GM13977 (cell line): ENCODE measurements around the gene EEF1E1.

Source experiments
- DNase-seq: peaks from one replicate; pipeline ENCODE4 v3.0.0; 2012; ENCODE audit warnings: low spot score
- in situ Hi-C: fragments of 300-500 bp; cut with MboI; formaldehyde crosslinking; loops from one replicate; pipeline ENCODE4 v1.12.0; 2022; ENCODE audit warnings: low sequenced_read_pairs, low pct_unique_long_range_greater_than_20kb, mixed read lengths, inconsistent platforms; ENCODE audit not compliant: unreplicated experiment
- TF ChIP-seq, protein P1 (sequence below): IDR thresholded peaks from 2 replicates; pipeline ENCODE4 v1.5.1; 2012; ENCODE audit warnings: mild to moderate bottlenecking, control low read depth; ENCODE audit not compliant: insufficient read depth; ENCODE audit errors: extremely low read depth, missing control alignments

EEF1E1 gene

DNA sequence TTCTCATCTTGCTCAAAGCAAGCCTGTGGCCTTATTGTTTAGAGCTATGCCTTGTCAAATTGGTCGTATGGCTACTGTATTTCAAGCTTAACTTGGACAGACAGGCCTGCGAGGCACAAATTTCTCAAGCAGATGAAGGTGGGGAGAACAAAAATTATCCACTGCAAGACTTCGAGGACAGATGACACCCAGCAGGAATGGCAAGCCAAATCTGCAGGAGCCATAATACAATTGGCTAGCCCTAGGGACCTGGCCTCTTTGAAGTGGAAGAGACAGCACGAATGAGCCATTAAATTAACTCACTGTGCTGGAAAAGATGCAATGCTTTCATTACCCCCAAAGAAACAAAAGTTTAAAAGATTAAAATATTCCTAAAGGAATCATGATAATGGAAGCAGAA lies 33.2 kb downstream of the EEF1E1 start:
- in situ Hi-C loops: no loop called here
- no peak for DNase-seq
- TF ChIP-seq, protein P1, sequence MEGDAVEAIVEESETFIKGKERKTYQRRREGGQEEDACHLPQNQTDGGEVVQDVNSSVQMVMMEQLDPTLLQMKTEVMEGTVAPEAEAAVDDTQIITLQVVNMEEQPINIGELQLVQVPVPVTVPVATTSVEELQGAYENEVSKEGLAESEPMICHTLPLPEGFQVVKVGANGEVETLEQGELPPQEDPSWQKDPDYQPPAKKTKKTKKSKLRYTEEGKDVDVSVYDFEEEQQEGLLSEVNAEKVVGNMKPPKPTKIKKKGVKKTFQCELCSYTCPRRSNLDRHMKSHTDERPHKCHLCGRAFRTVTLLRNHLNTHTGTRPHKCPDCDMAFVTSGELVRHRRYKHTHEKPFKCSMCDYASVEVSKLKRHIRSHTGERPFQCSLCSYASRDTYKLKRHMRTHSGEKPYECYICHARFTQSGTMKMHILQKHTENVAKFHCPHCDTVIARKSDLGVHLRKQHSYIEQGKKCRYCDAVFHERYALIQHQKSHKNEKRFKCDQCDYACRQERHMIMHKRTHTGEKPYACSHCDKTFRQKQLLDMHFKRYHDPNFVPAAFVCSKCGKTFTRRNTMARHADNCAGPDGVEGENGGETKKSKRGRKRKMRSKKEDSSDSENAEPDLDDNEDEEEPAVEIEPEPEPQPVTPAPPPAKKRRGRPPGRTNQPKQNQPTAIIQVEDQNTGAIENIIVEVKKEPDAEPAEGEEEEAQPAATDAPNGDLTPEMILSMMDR: no peak

DNA sequence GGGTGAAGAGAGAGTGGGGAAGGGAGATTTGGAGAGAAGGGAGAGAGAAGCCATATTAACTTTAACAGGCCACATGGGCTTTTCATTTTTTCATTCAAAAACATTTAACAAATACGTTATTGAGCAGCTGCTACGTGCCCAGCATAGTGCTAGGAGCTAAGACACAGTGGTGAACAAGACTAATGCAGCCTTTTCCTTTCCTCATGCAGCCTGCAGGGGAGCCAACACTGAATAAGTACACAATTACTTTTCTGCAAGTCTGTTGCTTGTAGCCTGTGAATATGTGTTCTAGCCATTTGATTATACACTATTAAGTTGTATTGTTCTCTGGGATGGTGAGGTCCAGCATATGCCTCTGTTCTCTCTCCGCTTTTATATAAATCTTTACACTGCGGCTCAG lies 36.2 kb downstream of the EEF1E1 start:
- DNase-seq: no peak
- TF ChIP-seq, protein P1: no peak
- in situ Hi-C loops: no loop called here

DNA sequence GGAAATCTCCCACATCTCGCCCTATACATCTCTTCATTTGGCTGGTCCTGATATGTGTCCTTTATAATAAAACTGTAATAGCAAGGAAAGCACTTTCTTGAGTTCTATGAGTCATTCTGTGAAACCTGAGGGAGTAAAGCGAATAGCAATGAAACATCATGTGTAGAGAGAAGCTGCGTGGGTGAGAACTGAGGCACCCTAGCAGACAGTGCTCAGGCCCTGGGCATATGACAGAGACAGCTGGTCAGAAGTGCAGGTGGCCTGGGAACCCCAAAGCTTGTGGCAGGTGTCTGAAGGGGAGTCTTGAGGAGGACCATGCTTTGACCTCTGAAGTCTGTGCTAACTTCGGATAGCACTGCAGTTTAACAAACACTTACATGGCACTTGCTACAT lies 36.8 kb downstream of the EEF1E1 start:
- in situ Hi-C loops: no loop called here
- TF ChIP-seq, protein P1: no peak
- DNase-seq: peak; percentile 51

DNA sequence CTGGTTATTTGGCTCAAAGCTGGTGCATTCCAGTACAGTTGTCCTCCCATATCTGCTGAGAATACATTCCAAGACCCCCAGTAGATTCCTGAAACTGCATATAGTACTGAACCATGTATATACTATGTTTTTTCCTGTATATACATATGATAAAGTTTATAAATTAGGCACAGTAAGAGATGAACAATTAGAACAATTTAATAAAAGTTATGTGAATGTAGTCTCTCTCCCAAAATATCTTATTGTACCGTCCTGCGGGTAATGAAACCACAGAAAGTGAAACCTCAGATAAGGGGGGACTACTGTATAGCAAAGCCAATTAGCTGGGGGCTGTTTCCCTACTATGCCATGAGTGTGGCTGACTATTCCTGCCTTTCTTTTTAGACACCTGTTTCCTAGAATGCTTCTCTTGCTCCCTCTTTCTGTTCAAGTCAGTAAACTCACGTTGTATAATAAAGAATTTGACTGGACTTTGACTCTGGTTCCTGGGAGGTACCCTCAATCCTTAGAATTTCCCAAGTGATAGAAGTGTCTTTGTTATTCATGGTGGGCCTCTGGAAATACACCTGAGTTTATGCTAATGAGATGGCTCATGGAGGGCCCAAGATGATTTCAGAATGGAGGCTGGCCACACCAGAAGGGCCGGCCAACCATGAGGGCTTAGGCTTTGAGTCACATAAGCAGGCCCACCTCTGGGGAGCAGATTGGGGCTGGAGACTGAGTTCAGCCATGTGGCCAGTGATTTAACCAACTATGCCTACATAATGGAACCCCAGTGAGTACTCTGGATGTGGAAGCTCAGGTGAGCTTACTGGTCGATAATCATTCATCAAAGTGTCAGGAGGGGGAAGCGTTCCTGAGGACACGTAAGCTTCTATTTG lies 37.5 kb downstream of the EEF1E1 start:
- in situ Hi-C loops: no loop called here
- DNase-seq: no peak
- TF ChIP-seq, protein P1: no peak

DNA sequence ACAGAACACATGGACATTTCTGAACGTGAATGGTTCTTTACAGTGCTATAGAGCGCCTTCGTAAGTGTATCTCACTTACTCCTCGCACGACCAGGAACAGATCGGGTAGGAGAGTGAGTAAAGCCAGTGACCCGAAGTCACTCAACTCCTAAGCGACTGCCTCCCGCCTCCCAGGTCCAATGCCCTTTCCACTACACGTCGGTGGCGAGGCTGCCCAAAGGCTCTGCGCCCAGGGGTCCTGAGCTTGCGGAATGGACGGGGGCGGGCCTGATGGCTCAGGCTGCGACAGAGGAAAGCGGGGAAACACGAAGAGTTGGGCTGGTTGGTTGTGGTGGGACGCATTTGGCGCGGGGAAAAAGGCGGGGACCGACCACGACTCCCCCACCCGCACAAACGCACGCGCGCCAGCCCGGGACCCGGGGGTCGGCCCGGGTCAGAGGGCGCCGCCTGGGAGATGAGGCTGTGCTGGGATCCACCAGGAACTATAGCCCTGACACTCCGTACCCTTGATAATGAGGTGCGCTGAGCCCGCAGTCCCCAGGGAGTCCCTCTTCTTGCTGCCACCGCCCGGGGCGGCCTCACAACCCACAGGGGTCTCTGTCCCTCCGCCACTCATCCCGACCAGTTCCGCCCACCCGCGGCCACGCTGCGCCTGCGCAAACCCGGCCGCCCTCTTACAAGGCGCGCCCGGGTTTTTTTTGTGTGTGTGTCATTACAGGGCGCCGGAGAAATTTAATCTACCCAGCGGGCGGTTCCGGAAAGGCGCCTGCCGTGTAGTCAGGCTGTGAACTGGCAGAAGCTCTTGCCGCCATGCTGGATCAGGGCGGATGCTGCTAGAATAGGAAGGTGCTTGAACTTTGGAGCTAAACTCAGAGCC lies 38.3 kb downstream of the EEF1E1 start, which contains the start of gene BLOC1S5:
Gene BLOC1S5, minus strand, starts transcription at position 629 of the 877 bp plus-strand sequence. Its CDS starts 13 bp downstream, at position 616.
- TF ChIP-seq, protein P1: no peak
- in situ Hi-C loops: no loop called here

DNA sequence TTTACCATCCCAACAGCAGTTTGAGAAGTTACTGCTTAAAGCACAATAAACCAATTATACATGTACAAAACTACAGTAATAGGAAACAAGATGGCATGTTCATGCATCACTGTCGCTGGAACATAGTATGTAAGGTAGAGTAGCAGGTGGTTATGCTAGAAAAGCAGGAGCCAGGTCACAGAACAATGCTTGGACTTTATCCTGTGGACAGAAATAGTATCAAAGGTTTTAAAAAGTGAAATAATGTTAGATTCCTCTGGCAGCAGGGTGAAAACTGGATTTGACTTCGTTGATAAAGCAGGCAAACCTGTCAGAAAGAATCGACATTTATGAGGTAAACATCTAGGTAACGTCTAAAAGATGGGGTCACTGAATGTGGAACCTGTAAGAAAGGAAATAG lies 40.6 kb downstream of the EEF1E1 start:
- no peak for DNase-seq
- in situ Hi-C loops: no loop called here
- TF ChIP-seq, protein P1: no peak

More for the DNA sequence above, 38.3 kb downstream of the EEF1E1 start, which contains the start of gene BLOC1S5:
- peak; percentile 89 for DNase-seq
